ENCODE results near the gene ASXL2.

DNA sequence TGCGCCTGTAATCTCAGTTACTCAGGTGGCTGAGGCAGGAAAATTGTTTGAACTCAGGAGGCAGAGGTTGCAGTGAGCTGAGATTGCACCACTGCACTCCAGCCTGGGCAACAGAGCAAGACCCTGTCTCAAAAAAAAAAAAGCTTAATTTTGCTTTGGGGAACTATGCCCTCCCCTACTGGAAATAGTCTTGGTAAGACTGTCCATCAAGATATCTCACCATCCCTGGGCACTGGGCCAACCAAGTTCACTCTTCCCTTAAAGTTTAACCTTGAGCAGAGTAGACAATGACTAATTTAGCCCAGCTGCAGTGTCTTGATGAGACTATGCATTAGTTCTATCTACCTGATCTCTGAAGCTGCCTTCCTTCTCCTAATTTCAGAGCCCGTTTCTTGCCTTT lies 44.7 kb downstream of the ASXL2 start:
- TF ChIP-seq, protein P1, sequence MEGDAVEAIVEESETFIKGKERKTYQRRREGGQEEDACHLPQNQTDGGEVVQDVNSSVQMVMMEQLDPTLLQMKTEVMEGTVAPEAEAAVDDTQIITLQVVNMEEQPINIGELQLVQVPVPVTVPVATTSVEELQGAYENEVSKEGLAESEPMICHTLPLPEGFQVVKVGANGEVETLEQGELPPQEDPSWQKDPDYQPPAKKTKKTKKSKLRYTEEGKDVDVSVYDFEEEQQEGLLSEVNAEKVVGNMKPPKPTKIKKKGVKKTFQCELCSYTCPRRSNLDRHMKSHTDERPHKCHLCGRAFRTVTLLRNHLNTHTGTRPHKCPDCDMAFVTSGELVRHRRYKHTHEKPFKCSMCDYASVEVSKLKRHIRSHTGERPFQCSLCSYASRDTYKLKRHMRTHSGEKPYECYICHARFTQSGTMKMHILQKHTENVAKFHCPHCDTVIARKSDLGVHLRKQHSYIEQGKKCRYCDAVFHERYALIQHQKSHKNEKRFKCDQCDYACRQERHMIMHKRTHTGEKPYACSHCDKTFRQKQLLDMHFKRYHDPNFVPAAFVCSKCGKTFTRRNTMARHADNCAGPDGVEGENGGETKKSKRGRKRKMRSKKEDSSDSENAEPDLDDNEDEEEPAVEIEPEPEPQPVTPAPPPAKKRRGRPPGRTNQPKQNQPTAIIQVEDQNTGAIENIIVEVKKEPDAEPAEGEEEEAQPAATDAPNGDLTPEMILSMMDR (IDR thresholded peaks at IDR 0.05; ENCODE audit: low read length): no peak
- no peak for TF ChIP-seq EZH2phosphoT487 (IDR thresholded peaks at IDR 0.05; ENCODE audit: low read length)
